Stimulated activated CD8-positive, alpha-beta memory T cell treated with anti-CD3 and anti-CD28 coated beads, Interleukin-4, amount 100 ng/mL, for 1 hour (primary cell): ENCODE measurements around the gene SH2D3C.

Experiments used
- DNase-seq, 2 donors: peaks; one replicate each; pipeline ENCODE4 v3.0.0-alpha.2; 2020; ENCODE audit warnings: low read depth in 2 of 2, low spot score in 1 of 2

The SH2D3C gene

GRCh38 chr9:127778280-127779135 lies at the start of gene SH2D3C:
TSS of gene SH2D3C (minus strand) at chr9:127778666. CDS start at chr9:127778627, 39 bp downstream.
- no peak for DNase-seq

GRCh38 chr9:127826253-127826913 lies 47.9 kb upstream of the SH2D3C start:
- no peak for DNase-seq

GRCh38 chr9:127825319-127826051 lies 47.0 kb upstream of the SH2D3C start:
- DNase-seq: no peak

- DNase-seq: no peak
Measured at GRCh38 chr9:127822108-127822507, 43.6 kb upstream of the SH2D3C start.

- no peak for DNase-seq
Measured at GRCh38 chr9:127818574-127818973, 40.1 kb upstream of the SH2D3C start.

- no peak for DNase-seq
Measured at GRCh38 chr9:127817881-127818434, 39.5 kb upstream of the SH2D3C start.

- no peak for DNase-seq
Measured at GRCh38 chr9:127816728-127817127, 38.3 kb upstream of the SH2D3C start.

GRCh38 chr9:127816362-127816725 lies 37.9 kb upstream of the SH2D3C start:
- no peak for DNase-seq

- no peak for DNase-seq
Measured at GRCh38 chr9:127815512-127816361, 37.3 kb upstream of the SH2D3C start.

GRCh38 chr9:127814619-127815511 lies 36.4 kb upstream of the SH2D3C start:
- DNase-seq: no peak

GRCh38 chr9:127813686-127814226 lies 35.3 kb upstream of the SH2D3C start:
- DNase-seq: no peak

- no peak for DNase-seq
Measured at GRCh38 chr9:127812936-127813675, 34.6 kb upstream of the SH2D3C start.

- no peak for DNase-seq
Measured at GRCh38 chr9:127812011-127812410, 33.5 kb upstream of the SH2D3C start.

- DNase-seq: no peak
Measured at GRCh38 chr9:127810378-127811187, 32.1 kb upstream of the SH2D3C start.

- no peak for DNase-seq
Measured at GRCh38 chr9:127809540-127810377, 31.3 kb upstream of the SH2D3C start.

- no peak for DNase-seq
Measured at GRCh38 chr9:127809002-127809539, 30.6 kb upstream of the SH2D3C start.
